HCT116 (cell line): Measurements from ENCODE around the gene GNG13. TPM values are rescaled to one million over a fixed set of nuclear protein-coding genes. Genes with fewer than 3 reads are reported as not detected.
A peak's percentile ranks its signal among the peaks of the same experiment; 100 is the strongest.

Experiments
- ATAC-seq: fragments of 200-7000 bp; cut with Tn5 transposase; 2 replicates; pipeline ENCODE4 v1.9.1; 2020; ENCODE audit warnings: mild to moderate bottlenecking, moderate library complexity
- BruUV-seq: library from RNA; stranded (reverse); fragments of 400-500 nt; replicated peaks from 2 replicates; lab custom pipeline; 2021; lab: Mats Ljungman, UMichigan
- CTCF ChIA-PET: fragments of 300-600 bp; sonication (Branson Sonifier 250); formaldehyde crosslinking; loops from one replicate; lab custom pipeline; 2021; ENCODE audit warnings: antibody characterized with exemption; lab: Charles Lee
- POLR2A ChIA-PET: fragments of 300-600, 350-600 bp; sonication (Branson Sonifier 250); formaldehyde crosslinking; loops from one replicate; lab custom pipeline; 2021; ENCODE audit warnings: antibody characterized with exemption; lab: Charles Lee
- RAD21 ChIA-PET, 2 experiments: fragments of 300-600 bp; sonication (Branson Sonifier 250); formaldehyde crosslinking; loops; one replicate each; lab custom pipeline; 2023; ENCODE audit warnings: low total read pairs in 2 of 2; ENCODE audit not compliant: uncharacterized antibody in 2 of 2, unreplicated experiment in 2 of 2, low non-redundant PET in 1 of 2; lab: Charles Lee
- DNase-seq: peaks from one replicate; pipeline ENCODE4 v3.0.0-alpha.2; 2010; ENCODE audit warnings: low read depth, low spot score
- H2AFZ ChIP-seq: fragments of 200-600 bp; shearing (Covaris generic), sonication (generic); 2 replicates; pipeline ENCODE4 v1.6.1; 2017; ENCODE audit warnings: low read depth, mixed run types, mixed read lengths, antibody characterized with exemption, low read length; ENCODE audit not compliant: poor library complexity, severe bottlenecking
- H3K27ac ChIP-seq: 2 replicates; pipeline ENCODE4 v1.5.1; 2012; ENCODE audit warnings: low read depth, low read length
- H3K27me3 ChIP-seq: fragments of 200-600 bp; sonication (generic); 2 replicates; pipeline ENCODE4 v1.6.1; 2016; ENCODE audit warnings: mixed run types, low read length, mixed read lengths; ENCODE audit not compliant: insufficient read depth
- H3K36me3 ChIP-seq, 2 experiments: fragments of 200-500 bp in 1 of 2; fragments of 200-600 bp in 1 of 2; sonication (Bioruptor generic) in 1 of 2; sonication (generic) in 1 of 2; 2 replicates each; pipeline versions ENCODE4 v1.5.1 to v1.6.1; 2014 to 2016; ENCODE audit warnings: low read length in 2 of 2, inconsistent platforms in 1 of 2, mixed read lengths in 1 of 2, mixed run types in 1 of 2; ENCODE audit not compliant: insufficient read depth in 2 of 2, control insufficient read depth in 1 of 2
- H3K4me1 ChIP-seq, 2 experiments: fragments of 200-600 bp in 1 of 2; sonication (generic) in 1 of 2; 2 replicates each; pipeline versions ENCODE4 v1.5.1 to v1.6.1; 2012 to 2017; ENCODE audit warnings: low read length in 2 of 2, inconsistent platforms in 1 of 2, mild to moderate bottlenecking in 1 of 2, mixed read lengths in 1 of 2, mixed run types in 1 of 2, moderate library complexity in 1 of 2; ENCODE audit not compliant: insufficient read depth in 2 of 2, control insufficient read depth in 1 of 2
- H3K4me2 ChIP-seq: fragments of 200-600 bp; sonication (generic); 2 replicates; pipeline ENCODE4 v1.6.1; 2017; ENCODE audit warnings: mixed run types, low read length, mixed read lengths
- H3K4me3 ChIP-seq, 2 experiments: fragments of 200-600 bp in 1 of 2; sonication (generic) in 1 of 2; replicated peaks in 1 of 2; 2 replicates each; pipeline ENCODE4 v1.5.1; 2011 to 2016; ENCODE audit warnings: low read length in 2 of 2, control low read depth in 1 of 2, low read depth in 1 of 2, mild to moderate bottlenecking in 1 of 2, mixed read lengths in 1 of 2, mixed run types in 1 of 2
- H3K79me2 ChIP-seq: fragments of 200-600 bp; sonication (generic); 2 replicates; pipeline ENCODE4 v1.6.1; 2017; ENCODE audit warnings: mild to moderate bottlenecking, mixed run types, low read length, moderate library complexity, mixed read lengths; ENCODE audit not compliant: insufficient read depth
- H3K9ac ChIP-seq: fragments of 200-600 bp; sonication (generic); 2 replicates; pipeline ENCODE4 v1.6.1; 2016; ENCODE audit warnings: low read length, mixed read lengths
- H3K9me2 ChIP-seq: fragments of 200-600 bp; sonication (generic), shearing (Covaris generic); 2 replicates; pipeline ENCODE4 v1.6.1; 2017; ENCODE audit warnings: mixed run types, mild to moderate bottlenecking, moderate library complexity; ENCODE audit not compliant: insufficient read depth
- H3K9me3 ChIP-seq, 2 experiments: fragments of 200-500 bp in 1 of 2; fragments of 200-600 bp in 1 of 2; sonication (Bioruptor generic) in 1 of 2; sonication (generic) in 1 of 2; 2 replicates each; pipeline ENCODE4 v1.6.1; 2014 to 2017; ENCODE audit warnings: low read length in 2 of 2, mixed read lengths in 2 of 2, inconsistent platforms in 1 of 2, low read depth in 1 of 2, mild to moderate bottlenecking in 1 of 2, mixed run types in 1 of 2, moderate library complexity in 1 of 2; ENCODE audit not compliant: control insufficient read depth in 1 of 2, insufficient read depth in 1 of 2
- H4K20me1 ChIP-seq: fragments of 200-600 bp; sonication (generic), shearing (Covaris generic); 2 replicates; pipeline ENCODE4 v1.6.1; 2017; ENCODE audit warnings: mixed run types, mild to moderate bottlenecking, moderate library complexity; ENCODE audit not compliant: insufficient read depth
- CBX3 ChIP-seq: IDR thresholded peaks from 2 replicates; pipeline ENCODE4 v1.6.1; 2012; ENCODE audit warnings: low read depth
- CEBPB ChIP-seq: IDR thresholded peaks from 2 replicates; pipeline ENCODE4 v1.6.1; 2012; ENCODE audit warnings: low read depth
- ELF1 ChIP-seq: IDR thresholded peaks from 2 replicates; pipeline ENCODE4 v1.6.1; 2012; ENCODE audit warnings: low read depth, borderline replicate concordance
- EZH2 ChIP-seq: fragments of 200-600 bp; sonication (generic); IDR thresholded peaks from 2 replicates; pipeline ENCODE4 v1.6.1; 2017; ENCODE audit warnings: antibody characterized with exemption, mixed run types
- FOSL1 ChIP-seq: IDR thresholded peaks from 2 replicates; pipeline ENCODE4 v1.6.1; 2012; ENCODE audit warnings: low read depth
- JUND ChIP-seq: IDR thresholded peaks from 2 replicates; pipeline ENCODE4 v1.6.1; 2012
- MAX ChIP-seq: IDR thresholded peaks from 2 replicates; pipeline ENCODE4 v1.6.1; 2012
- POLR2A ChIP-seq: IDR thresholded peaks from 2 replicates; pipeline ENCODE4 v1.7.0; 2011; ENCODE audit warnings: borderline replicate concordance; ENCODE audit not compliant: insufficient read depth, insufficient read length; ENCODE audit errors: extremely low read depth
- POLR2AphosphoS5 ChIP-seq: IDR thresholded peaks from 2 replicates; pipeline ENCODE4 v1.6.1; 2011; ENCODE audit warnings: mild to moderate bottlenecking, low read depth, low read length, moderate library complexity
- RAD21 ChIP-seq: IDR thresholded peaks from 2 replicates; pipeline ENCODE4 v1.6.1; 2012; ENCODE audit warnings: low read depth, mild to moderate bottlenecking
- SRF ChIP-seq: IDR thresholded peaks from 2 replicates; pipeline ENCODE4 v1.6.1; 2012; ENCODE audit warnings: low read depth
- ZFX ChIP-seq: fragments of 450-650 bp; IDR thresholded peaks from 2 replicates; pipeline ENCODE4 v1.6.1; 2017
- intact Hi-C: fragments of 100-400 bp; cut with micrococcal nuclease; formaldehyde crosslinking; loops from 2 replicates; pipeline ENCODE4 v1.10.0; 2022
- total RNA-seq: library from RNA; stranded (reverse); gene quantifications from one replicate; pipeline ENCODE4 v1.2.1, GENCODE V29; 2021; ENCODE audit not compliant: unreplicated experiment

The GNG13 gene
- total RNA-seq, 1 experiment from 2014 or later = not detected

DNA sequence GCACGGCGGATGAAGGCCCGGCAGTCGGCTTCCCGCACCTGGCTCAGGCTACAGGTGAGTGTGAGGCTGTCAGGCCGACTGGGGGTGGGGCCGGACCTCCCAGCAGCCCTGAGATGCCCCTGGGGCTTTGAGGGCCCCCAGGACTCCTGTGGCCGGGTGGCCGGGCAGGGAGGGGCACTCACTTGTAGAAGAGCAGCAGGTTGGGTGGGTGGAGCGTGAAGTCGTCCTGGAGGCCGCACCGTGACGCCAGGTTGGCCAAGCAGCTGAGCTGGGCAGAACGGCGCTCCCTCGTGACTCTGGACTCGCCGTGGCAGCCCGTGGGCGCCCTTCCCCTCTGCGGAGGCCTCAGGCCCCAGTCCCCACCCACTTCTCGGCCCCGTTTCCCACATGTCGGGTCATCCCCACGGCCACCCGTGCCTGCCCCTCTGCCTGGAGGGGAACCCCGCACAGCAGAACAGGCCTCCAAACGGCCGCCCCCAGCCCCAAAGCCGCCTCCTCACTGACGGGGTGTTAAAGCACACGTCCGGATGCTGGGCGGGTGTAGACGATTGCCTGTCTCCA is 25.2 kb downstream of the GNG13 start:
- peaks cover 36 to 55% of the 10 kb centered on the region in 2 experiments for H3K4me1 ChIP-seq
- no peaks in the 10 kb centered on the region for H3K9me2 ChIP-seq
- H3K4me2 ChIP-seq = no peak overlapping the region
- H3K4me3 ChIP-seq = no peak overlapping the region
- ChIA-PET RAD21 (no interaction called here), POLR2A (no interaction called here), CTCF (no interaction called here)
- H3K27ac ChIP-seq = no peak overlapping the region; the same call in 1 of the 2 replicates
- no peak for TF ChIP-seq SRF
- no peak for DNase-seq
- BruUV-seq = no TSS peak
- no peaks in the 10 kb centered on the region for H3K79me2 ChIP-seq
- H3K36me3 ChIP-seq = no peaks in the 10 kb centered on the region
- no peaks in the 10 kb centered on the region for H4K20me1 ChIP-seq
- no peak overlapping the region for H3K9ac ChIP-seq
- intact Hi-C loops = no loop called here
- ATAC-seq = no peak
- no peak overlapping the region for H2AFZ ChIP-seq
- H3K27me3 ChIP-seq = no peaks in the 10 kb centered on the region
- no peaks in the 10 kb centered on the region for H3K9me3 ChIP-seq

GRCh38 chr16:774086-775001 is 26.2 kb downstream of the GNG13 start:
- POLR2A ChIA-PET = interaction anchor here (1.4 kb wide), 1 partner anchor 14 kb away, joined by 3 read pairs; the partner anchor contains the start of genes CHTF18 and RPUSD1
- CTCF ChIA-PET = no interaction called here
- RAD21 ChIA-PET = no interaction called here

More at GRCh38 chr16:774086-775001, 26.2 kb downstream of the GNG13 start:
- TF ChIP-seq POLR2AphosphoS5 (0 out of 2 replicates have a peak, but pooled peaks have one; percentile 9), EZH2 (no peak), POLR2A (no peak), JUND (no peak), RAD21 (no peak), CBX3 (no peak), MAX (peak; percentile 53; the same call in 1 of the 2 replicates), FOSL1 (no peak), CEBPB (no peak), ZFX (no peak), ELF1 (no peak)
- H3K9me2 ChIP-seq = no peaks in the 10 kb centered on the region
- no peak overlapping the region for H2AFZ ChIP-seq
- no peaks in the 10 kb centered on the region for H3K27me3 ChIP-seq
- no peak for DNase-seq
- H3K36me3 ChIP-seq = no peaks in the 10 kb centered on the region
- intact Hi-C loops = no loop called here
- H4K20me1 ChIP-seq = no peaks in the 10 kb centered on the region
- peak; percentile 27 for ATAC-seq
- no TSS peak for BruUV-seq
- no peaks in the 10 kb centered on the region for H3K9me3 ChIP-seq
- peak overlapping the region in 1 of 2 experiments; percentile 28; a peak in 1 of 4 replicates for H3K4me3 ChIP-seq
- H3K9ac ChIP-seq = peak overlapping the region; percentile 53
- H3K4me2 ChIP-seq = peak overlapping the region; percentile 74
- peaks cover 36 to 55% of the 10 kb centered on the region in 2 experiments for H3K4me1 ChIP-seq
- peak overlapping the region; percentile 53 for H3K27ac ChIP-seq
- H3K79me2 ChIP-seq = no peaks in the 10 kb centered on the region
